Measurements from ENCODE around the gene SORCS1. TPM values are rescaled to one million over a fixed set of nuclear protein-coding genes. Genes with fewer than 3 reads are reported as not detected.

SORCS1 gene
- polyA plus RNA-seq, 1 donor = 18.3 TPM

DNA sequence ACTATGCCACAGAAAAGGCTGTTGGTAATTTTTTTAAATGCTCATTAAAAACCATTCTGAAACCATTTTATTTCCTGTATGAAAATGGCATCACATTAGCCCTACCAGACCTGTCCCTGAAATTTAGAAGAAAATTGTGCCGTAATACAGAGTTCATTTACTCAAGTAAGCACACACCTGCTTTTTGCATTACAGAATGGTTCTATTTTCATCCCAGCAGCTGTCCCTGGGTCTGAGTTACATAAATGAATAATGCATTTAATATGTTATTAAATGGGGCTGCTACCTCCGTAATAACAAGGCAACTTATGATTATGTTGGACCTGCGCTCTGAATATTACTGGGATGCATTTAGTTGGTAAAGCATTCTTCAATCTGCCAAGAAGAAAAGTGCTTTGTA lies 508.9 kb downstream of the SORCS1 start:
- no peak for DNase-seq

- DNase-seq = no peak
Observed at GRCh38 chr10:106655165-106655564, 509.3 kb downstream of the SORCS1 start.

- DNase-seq = no peak
Observed at GRCh38 chr10:106652279-106652678, 512.2 kb downstream of the SORCS1 start.

GRCh38 chr10:106648534-106649481 lies 515.7 kb downstream of the SORCS1 start:
- DNase-seq = no peak

DNA sequence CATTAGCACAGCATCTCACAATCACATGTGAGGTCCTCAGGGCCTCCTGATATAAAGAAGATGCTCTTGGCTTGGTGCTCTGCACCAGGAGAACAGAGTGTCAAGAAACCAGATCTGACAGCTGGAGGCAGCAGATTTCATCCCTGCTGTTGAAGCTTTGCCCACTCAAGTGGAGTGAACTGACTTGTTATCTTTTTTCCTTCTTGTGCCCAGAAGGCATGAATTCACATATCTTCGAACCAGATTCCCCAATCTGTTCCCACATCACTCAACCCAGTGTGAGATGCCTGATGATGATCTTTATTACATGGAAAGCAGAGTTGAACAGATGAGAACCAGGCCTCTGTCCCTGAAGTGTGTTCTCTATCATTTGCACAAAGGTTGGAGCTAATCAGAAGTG lies 521.0 kb downstream of the SORCS1 start:
- DNase-seq = no peak

DNA sequence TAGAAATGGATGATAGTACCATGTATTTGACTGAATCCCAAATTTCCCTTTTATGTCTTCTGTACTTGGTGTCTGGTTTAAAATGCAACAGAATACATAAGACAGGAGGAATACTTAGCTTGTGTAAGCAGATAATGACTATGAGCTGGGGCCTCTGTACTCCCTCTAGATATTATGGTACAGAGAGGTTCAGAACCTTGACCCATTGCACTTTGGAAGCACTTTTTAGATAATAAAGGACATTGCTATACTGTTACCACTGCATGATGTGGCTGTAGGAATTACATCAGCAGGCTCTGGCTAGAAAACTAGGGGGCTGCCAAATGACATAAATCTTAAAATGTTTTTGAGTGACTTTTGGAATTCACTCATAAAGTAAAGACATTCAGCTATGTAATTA lies 526.6 kb downstream of the SORCS1 start:
- no peak for DNase-seq

GRCh38 chr10:106636766-106637491 lies 527.6 kb downstream of the SORCS1 start:
- DNase-seq = no peak

GRCh38 chr10:106635947-106636346 lies 528.6 kb downstream of the SORCS1 start:
- no peak for DNase-seq

GRCh38 chr10:106631016-106631702 lies 533.3 kb downstream of the SORCS1 start:
- DNase-seq = no peak

DNA sequence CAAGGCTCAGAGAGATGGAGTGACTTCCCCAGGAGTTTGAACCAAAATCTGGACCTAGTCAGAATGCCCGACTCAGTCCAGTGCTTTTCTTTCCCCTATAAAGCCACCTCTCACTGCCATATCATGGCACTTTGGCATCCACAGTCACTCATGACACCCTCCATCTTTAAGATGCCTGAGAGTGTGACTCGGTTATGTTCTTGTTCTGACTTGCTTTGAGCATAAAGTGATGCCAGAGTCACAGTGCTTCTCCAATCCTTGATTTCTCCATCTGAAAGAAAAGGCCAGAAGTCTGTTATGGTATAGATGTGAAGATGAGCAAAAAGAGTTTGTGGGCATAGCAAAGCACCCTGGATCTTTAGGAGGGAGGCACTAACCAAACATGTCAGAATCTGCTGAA lies 538.1 kb downstream of the SORCS1 start:
- DNase-seq = no peak

DNA sequence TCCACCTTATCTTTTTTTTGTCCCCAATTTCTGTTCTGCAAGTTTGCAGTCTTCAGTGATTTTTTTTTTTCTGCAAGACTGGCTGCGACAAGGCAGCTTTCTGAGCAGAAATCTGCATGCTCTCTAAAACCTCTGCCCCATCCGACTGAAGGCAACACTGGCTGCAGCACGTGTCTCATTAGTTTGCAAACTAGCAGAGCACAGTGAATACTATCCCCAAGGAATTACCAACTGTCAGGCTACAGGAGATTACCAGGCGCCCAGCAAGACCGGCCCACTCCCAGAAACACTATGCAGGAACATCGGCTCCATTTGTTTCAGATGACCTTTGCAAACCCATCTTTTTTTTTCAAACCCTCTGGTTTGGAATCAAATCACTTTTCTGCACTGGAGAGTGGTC lies 538.8 kb downstream of the SORCS1 start:
- no peak for DNase-seq

DNA sequence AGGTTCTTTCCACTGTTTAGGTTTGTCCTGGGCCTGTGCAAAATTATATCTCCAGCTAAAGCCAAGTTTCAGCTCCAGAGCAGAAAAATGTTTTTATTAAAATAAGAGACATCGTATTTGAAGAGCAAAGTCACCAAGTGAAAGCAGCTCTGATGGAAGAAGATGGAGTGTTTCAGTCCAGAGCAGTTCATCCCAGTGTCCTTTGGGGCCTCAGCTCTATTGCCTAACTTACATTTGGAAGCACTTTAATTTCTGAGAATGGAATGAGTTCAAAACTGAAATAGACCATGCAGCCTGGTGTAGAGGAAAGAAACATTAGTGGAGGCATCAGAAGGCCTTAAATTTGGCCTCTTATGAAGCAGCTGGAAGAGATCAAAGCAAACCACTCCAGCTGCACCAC lies 545.2 kb downstream of the SORCS1 start:
- no peak for DNase-seq

DNA sequence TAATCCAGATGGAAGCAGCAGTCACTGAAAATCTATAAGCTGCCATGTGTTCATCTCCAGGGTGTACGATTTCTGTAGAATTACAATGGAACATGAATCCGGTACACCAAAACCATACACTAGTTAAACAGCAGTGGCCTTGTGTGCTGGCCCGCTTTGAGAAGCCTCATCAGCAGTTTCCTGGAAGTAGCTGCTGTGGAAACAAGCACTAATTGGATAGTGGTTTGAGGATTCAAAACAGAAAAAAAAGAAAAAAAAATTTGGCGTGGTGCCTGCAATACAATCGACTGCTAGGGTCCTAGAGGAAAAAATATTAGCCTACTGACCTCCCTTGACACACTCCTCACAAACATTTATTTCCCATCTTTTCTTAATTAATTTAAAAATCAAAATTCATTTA lies 545.9 kb downstream of the SORCS1 start:
- DNase-seq = no peak

DNA sequence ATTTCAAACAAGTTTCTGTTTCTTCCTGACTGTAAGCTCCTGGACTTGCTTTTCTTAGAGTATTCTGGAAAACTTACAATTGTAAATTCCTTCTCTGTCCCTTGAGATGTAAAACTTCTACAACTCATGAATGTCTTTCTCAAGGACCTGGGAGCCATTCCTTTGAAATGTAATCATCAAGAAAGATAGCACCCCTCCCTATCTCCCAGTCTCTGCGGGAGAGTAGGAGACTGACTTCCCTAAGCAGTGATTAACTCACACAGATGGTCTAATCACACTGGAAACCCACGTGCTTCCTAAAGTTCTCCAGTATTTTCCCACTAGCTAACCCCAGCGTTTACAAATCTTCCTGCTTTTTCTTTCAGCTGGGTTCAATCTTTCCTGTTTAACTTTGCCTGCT lies 549.4 kb downstream of the SORCS1 start:
- no peak for DNase-seq

- no peak for DNase-seq
Observed at GRCh38 chr10:106614293-106614692, 550.2 kb downstream of the SORCS1 start.

- DNase-seq = no peak
Observed at GRCh38 chr10:106612381-106612780, 552.1 kb downstream of the SORCS1 start.

DNA sequence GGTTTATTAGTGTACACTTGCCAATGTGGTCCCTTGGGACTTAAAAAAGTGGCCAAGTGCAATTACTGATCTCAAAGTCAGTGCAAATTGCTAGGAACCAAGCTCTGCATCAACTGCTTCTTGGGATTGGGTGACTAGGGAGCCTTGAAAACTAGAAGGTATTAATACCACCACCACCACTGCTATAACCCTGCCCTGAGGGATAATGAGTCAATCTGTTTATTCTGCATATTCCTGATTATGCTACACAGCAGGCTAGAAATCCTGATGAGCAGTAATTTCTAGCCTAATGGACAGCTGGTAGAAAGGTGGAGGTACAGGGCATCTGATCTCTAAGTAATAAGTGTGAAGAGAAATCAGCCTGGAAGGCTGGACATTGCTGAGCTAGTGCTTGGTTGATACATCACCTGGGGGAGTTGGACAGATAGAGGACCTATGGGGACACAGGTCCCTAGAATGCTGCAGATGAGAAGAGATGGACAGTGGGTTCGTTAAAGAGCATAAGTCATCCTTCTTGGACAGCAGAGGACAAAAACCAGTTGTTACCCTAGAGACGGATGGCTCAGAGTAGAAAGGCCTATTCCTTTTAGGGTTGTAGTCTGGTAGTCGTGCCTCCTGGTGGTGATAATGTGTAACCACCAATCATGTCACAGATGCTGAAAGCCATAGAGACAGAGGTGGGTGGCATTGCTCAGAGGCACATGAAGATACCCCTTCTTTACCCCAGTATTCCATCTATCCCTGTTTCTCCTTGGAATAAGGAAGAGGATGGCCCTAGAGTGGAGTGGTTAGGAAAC lies 554.8 kb downstream of the SORCS1 start:
- DNase-seq = no peak

GRCh38 chr10:106608066-106608465 lies 556.4 kb downstream of the SORCS1 start:
- no peak for DNase-seq

GRCh38 chr10:106595281-106595680 lies 569.2 kb downstream of the SORCS1 start:
- DNase-seq = no peak

GRCh38 chr10:106593876-106594275 lies 570.6 kb downstream of the SORCS1 start:
- no peak for DNase-seq

DNA sequence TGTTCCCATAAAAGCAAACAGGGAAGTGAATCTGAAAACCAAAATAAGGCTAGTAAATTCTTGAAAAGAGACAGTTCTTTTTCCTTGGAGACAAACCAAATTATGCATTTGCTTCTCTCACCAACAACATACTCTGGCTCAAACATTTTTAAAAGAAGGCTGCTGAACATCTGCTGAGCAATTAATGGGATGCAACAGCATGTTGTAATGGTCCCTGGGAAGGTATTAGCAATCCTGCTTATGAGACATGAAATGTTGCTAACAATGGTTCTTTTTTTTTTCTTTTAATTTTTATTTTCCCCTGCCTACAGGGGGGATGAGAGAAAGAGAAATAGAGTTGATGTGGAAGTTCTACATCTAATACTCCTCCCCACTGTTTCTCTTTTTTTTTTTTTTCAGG lies 572.1 kb downstream of the SORCS1 start:
- DNase-seq = no peak

GRCh38 chr10:106582291-106582690 lies 582.2 kb downstream of the SORCS1 start:
- no peak for DNase-seq

Data from left kidney (tissue), 2 donors.